EL (cell line): ENCODE results near the gene KDELR1.

Experiments
- DNase-seq: peaks from one replicate; pipeline ENCODE4 v3.0.0-alpha.2; 2016

Gene KDELR1

DNA sequence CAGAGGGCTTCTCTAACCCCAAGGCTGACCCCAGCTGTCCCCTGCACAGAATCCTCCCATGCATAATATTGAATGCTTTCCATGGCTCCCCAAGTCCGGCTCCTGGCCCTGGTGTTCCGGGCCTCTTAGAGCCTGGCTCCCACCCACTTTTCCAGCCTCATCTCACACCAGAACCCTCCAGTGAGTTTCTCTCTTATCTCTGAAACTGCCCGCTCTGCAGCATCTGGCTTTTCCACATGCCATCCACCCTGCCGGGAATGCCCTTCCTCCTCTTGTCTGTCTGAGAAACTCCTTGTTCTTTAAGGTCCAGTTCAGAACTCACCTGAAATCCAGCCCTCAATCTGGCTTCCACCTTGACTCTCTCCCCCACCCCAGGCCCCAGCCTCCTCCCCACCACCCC, 20.4 kb downstream of the KDELR1 start:
- no peak for DNase-seq

DNA sequence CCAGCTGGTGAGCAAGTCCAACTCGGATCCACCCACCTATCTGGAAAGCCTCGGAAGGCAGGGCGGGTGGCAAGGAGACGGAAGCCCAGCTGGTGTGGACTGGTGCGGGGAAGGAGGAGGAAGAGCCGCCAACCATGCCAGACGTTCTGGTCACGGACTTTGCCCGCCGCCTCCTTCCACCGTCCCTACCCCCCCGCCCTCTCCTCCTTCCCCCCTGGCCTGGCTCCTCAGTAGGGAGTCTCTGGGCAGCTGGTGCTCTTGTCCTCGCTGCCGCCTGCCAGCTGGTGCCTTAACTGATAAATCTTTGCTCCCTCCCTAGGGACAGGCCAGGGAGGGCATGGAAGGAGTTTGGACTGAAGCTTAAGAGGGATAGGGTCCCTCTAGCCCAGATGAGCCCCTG, 22.4 kb downstream of the KDELR1 start:
- no peak for DNase-seq

- DNase-seq = no peak
Measured at GRCh38 chr19:48367855-48368254, 23.5 kb downstream of the KDELR1 start.

- no peak for DNase-seq
Measured at GRCh38 chr19:48365602-48366001, 25.7 kb downstream of the KDELR1 start.

- no peak for DNase-seq
Measured at GRCh38 chr19:48364598-48365348, 26.6 kb downstream of the KDELR1 start.

DNA sequence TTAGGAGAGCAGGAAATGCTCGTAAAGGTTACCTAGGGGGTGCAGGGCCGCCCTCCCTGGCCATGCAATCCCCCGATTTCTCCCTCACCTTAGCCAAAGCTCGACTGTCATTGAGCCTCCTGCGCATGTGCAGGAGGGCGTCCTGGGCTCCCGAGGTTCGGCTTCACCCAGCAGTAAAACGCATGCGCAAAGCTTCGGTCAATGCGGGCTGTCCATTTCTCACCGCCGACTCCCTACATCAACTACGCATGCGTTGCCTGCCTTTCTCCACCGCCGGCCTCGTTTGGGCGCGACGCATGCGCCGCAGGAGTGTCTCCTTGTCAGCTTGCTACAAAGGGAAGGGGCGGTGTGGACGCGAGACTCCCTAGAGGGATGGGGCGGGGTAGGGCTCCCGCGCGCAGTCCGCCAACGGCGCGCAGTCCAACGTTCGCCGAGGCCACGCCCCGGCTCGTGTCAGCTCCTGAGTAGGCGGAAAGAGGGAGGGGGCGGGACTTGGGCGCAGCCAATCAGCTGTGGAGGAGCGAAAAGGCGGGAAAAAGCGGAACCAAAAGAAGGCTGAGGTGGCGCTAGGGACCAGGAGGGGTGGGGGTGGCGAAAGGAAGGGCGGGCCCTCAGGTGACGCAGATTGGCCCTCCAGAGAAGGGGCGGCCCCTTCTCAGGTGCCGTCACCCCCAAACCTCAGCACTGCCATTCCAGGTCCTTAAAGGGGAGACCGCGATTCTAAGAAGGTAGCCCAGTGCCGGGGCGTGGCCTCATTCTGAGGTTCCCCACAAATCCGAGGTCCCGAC, 27.3 kb downstream of the KDELR1 start, which contains the start of the genes SYNGR4 and TMEM143:
Gene SYNGR4, plus strand, starts transcription at position 558 of the 788 bp plus-strand sequence. CDS start 1,476 bp downstream, outside the sequence.
Gene TMEM143, minus strand, starts transcription at position 131 of the 788 bp plus-strand sequence. Its CDS starts 20 bp downstream, at position 111.
- DNase-seq = peak; percentile 100

- DNase-seq = no peak
Measured at GRCh38 chr19:48363500-48363809, 27.9 kb downstream of the KDELR1 start.

- DNase-seq = peak; percentile 96
Measured at GRCh38 chr19:48362716-48363499, 28.4 kb downstream of the KDELR1 start.

- DNase-seq = no peak
Measured at GRCh38 chr19:48361912-48362311, 29.4 kb downstream of the KDELR1 start.

- no peak for DNase-seq
Measured at GRCh38 chr19:48359123-48359522, 32.2 kb downstream of the KDELR1 start.

DNA sequence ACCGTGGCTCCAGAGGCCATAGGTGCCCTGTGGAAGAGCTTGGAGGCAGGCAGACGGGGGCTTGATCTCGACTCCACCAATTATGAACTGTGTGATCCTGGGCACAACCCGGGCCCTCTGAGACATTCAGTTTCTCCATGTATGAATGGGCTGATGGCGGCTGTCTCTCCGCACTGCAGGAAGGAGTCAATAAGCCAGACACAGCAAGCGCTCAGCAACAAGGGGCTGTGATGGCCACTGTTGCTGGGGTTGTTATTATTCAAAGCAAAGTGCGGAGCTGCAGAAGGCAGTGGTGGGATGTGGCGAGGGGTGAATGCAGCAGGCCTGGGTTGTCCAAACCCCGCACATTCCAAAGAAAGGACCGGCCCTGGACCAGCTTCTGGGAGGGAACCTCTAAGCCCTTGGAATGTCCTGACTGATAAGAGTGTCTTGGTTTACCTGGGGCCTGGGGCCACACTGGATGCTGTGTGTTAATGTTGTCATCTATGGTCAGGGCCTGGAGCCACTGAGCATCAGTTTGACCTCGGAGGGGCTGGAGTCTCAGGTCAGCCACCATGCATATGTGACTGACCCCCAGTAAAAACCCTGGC, 35.9 kb downstream of the KDELR1 start:
- no peak for DNase-seq

DNA sequence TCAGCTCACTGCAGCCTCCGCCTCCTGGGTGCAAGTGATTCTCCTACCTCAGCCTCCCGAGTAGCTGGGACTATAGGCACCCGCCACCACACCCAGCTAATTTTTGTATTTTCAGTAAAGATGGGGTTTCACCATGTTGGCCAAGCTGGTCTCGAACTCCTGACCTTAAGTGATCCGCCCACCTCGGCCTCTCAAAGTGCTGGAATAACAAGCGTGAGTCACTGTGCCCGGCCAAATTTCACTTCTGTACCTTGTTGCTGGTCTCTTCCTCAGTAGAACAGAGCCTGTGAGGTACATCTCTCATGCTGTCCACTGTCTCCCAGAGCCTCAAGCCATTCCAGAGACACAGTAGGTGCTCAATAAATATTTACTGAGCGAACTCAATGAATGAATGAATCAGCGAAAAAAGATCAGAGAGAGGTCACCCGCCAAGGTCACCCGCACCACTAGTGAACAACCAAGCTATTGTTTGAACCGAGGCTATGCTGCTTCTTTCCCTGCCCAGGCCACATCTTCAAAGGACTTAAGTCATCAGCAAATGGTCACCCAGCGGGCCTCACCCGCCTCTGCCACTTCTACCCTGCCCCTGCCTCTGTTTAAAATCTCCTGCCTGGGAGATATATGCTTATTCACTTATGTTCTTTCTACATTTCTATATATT, 36.9 kb downstream of the KDELR1 start:
- DNase-seq = no peak

- peak; percentile 50 for DNase-seq
Measured at GRCh38 chr19:48353677-48354076, 37.7 kb downstream of the KDELR1 start.

GRCh38 chr19:48351341-48351752, 40.0 kb downstream of the KDELR1 start:
- DNase-seq = peak; percentile 62

- DNase-seq = no peak
Measured at GRCh38 chr19:48350856-48351255, 40.5 kb downstream of the KDELR1 start.

DNA sequence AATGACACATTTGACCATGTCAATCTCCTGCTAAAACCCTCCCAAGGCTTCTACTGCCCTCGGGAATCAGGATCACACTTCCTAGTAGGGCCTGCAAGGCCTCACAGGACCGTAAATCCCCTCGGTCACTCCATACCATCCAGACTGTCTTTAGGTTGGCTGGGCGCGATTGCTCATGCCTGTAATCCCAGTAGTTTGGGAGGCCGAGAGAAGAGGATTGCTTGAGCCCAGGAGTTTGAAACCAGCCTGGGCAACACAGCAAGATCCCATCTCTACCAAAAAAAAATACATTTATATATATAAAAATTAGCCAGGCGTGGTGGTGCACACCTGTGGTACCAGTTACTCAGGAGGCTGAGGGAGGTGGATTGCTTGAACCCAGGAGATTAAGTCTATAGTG, 42.6 kb downstream of the KDELR1 start:
- DNase-seq = no peak

DNA sequence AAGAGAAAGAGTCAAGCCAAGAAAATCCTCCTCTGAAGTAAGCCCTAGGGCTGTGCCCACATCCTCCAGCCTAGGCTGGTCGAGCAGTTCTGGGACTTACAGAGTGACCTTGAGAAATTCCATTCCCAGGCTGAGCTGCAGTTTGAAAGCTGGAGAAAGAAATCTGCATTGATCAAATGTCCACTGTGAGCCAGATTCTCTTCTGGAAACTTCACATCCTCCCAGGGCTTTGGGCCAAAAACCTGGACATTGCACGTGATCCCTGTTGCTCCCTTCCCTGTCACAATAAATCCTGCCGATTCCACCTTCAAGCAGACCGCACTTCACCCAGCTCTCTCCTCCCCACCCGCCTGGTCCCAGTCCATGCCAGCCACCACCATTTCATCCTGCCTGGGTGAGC, 43.3 kb downstream of the KDELR1 start:
- no peak for DNase-seq

DNA sequence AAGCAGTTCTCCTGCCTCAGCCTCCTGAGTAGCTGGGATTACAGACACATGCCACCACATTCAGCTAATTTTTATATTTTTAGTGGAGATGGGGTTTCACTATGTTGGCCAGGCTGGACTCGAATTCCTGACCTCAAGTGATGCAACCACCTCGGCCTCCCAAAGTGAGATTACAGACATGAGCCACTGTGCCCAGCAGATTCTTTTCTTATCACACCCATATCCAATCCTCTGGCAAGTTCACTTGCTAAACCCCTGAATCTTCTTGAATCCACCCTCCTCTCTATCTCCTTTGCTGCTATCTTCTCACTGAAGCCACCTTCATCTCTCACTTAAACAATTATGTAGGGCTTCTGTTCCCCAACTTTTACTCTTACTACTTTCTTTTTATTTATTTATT, 45.2 kb downstream of the KDELR1 start:
- DNase-seq = no peak

DNA sequence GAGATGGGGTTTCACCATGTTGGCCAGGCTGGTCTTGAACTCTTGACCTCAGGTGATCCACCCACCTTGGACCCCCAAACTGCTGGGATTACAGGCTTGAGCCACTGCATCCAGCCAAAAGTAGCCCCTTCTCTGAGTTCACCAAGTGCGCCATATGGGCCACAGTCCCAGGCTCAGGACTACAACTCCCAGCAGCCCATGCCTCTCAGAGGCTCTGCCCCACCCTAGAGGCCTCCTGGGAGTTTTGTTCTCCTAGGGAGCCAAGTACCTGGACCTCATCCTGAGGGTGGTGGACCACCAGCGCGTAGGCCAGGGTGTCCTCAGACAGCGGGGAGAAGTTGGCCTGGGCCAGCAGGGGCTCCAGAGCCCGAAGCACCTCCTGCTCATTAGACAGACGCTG, 46.5 kb downstream of the KDELR1 start:
- no peak for DNase-seq

- peak; percentile 68 for DNase-seq
Measured at GRCh38 chr19:48342841-48343540, 48.4 kb downstream of the KDELR1 start.

- no peak for DNase-seq
Measured at GRCh38 chr19:48342414-48342738, 49.0 kb downstream of the KDELR1 start.
